AG09309 (cell line): ENCODE measurements around the gene DDR1.

Experiments
- DNase-seq: peaks from one replicate; pipeline ENCODE4 v3.0.0-alpha.2; 2010; ENCODE audit warnings: low read depth
- H3K4me3 ChIP-seq: 2 replicates; pipeline ENCODE4 v1.5.1; 2011; ENCODE audit warnings: mild to moderate bottlenecking, low read depth, low read length, moderate library complexity; ENCODE audit not compliant: control insufficient read depth
- TF ChIP-seq, protein P1 (sequence below): IDR thresholded peaks from 2 replicates; pipeline ENCODE4 v1.5.1; 2011; ENCODE audit warnings: mild to moderate bottlenecking, low read depth, low read length, inconsistent platforms; ENCODE audit not compliant: insufficient read depth, control insufficient read depth; ENCODE audit errors: missing control alignments

DDR1 gene

GRCh38 chr6:30881392-30882203, 2.7 kb upstream of the DDR1 start:
- DNase-seq: no peak
- TF ChIP-seq, protein P1, sequence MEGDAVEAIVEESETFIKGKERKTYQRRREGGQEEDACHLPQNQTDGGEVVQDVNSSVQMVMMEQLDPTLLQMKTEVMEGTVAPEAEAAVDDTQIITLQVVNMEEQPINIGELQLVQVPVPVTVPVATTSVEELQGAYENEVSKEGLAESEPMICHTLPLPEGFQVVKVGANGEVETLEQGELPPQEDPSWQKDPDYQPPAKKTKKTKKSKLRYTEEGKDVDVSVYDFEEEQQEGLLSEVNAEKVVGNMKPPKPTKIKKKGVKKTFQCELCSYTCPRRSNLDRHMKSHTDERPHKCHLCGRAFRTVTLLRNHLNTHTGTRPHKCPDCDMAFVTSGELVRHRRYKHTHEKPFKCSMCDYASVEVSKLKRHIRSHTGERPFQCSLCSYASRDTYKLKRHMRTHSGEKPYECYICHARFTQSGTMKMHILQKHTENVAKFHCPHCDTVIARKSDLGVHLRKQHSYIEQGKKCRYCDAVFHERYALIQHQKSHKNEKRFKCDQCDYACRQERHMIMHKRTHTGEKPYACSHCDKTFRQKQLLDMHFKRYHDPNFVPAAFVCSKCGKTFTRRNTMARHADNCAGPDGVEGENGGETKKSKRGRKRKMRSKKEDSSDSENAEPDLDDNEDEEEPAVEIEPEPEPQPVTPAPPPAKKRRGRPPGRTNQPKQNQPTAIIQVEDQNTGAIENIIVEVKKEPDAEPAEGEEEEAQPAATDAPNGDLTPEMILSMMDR: no peak
- H3K4me3 ChIP-seq: no peak overlapping the region

- TF ChIP-seq, protein P1: no peak
- DNase-seq: no peak
- H3K4me3 ChIP-seq: no peak overlapping the region
Measured at GRCh38 chr6:30882204-30882758, 2.0 kb upstream of the DDR1 start.

DNA sequence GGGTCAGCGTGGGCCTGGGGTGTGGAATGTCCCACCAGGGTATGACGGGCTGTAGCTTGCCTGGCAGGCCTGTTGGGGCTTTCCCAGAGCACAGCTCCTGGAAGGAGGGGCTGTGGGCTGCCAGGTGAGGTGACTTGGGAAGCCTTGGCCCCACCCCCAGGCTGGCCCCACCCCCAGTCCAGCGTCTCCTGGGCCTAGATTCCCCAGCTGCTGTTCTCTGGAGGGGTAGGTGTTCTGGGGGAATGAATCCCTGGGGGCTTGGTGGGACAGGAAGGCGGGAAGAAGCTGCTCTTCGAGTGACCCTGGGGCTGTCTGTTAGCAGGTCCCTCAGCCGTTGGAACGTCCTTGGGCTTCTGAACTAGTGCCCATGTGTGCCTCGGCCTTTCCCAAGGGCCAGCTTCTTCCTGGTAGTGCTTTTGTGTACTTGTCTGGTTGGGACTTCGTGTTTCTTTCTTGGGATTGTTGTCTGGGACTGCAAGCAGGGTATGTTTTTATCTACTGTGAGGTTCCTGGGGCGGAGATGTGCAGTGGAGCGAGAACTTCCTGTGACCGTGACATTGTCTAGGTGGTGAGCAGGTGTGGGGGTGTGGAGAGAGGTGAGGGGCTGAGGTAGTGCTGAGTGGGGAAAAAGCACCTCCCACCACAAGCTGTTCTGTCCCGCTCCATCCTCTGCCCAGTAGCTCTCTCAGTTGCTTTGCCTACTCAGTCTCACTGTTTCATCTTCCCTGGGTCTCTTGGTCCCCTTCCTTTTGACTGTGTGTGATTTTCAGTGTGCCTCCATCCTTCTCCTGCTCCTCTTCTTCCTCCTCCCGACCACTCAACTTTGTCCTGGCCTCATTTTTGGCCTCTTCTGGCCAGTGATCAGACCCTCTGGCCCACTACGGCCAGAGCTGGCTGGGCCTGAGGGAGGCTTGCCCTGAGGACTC, 1.3 kb upstream of the DDR1 start:
- TF ChIP-seq, protein P1: no peak
- DNase-seq: no peak
- H3K4me3 ChIP-seq: no peak overlapping the region

DNA sequence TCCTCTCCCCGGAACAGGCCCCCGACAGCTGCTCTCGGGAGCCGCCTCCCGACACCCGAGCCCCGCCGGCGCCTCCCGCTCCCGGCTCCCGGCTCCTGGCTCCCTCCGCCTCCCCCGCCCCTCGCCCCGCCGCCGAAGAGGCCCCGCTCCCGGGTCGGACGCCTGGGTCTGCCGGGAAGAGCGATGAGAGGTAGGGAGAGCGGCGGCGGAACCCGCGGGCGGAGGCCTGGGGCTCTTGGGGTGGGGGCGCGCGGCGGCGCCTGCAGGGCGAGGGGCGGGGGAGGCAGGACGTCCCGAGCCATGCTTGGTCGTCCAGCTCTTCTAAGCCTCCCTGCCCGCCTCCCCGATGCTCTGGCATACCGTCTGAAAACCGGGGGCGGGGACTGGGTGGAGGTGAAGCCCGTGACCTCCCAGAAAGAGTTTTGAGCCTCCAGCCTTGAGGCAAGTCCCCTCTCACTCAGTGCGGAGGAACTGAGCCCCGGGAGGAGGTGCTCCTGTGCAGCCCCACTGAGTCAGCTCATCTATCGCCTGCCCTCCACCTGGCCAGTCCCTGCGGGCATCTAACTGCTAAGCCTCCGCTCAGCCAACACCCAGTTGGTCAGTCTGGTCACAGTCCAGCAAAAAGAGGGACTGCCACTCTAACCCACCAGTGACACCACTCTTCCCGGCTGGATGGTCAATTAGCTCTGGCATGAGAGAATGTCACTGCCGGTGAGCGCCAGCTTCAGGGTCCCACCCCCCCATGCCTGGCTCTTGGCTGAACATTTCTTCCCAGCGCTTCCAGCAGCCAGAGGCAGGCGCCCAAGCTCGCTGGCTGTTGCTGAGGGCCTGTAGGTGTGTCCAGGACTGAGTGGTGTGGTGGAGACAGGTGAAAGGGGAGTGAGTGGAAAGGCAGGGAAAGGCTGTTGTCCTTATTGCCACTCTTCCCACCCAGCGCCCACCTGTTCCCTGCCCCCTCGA, 482 bp downstream of the DDR1 start:
- DNase-seq: no peak
- TF ChIP-seq, protein P1: no peak
- H3K4me3 ChIP-seq: peak overlapping the region; percentile 70

- DNase-seq: no peak
- peak overlapping the region; percentile 70 for H3K4me3 ChIP-seq
- TF ChIP-seq, protein P1: no peak
Measured at GRCh38 chr6:30885481-30885998, 1.2 kb downstream of the DDR1 start.
